ENCODE results near the gene SAYSD1.

The SAYSD1 gene

DNA sequence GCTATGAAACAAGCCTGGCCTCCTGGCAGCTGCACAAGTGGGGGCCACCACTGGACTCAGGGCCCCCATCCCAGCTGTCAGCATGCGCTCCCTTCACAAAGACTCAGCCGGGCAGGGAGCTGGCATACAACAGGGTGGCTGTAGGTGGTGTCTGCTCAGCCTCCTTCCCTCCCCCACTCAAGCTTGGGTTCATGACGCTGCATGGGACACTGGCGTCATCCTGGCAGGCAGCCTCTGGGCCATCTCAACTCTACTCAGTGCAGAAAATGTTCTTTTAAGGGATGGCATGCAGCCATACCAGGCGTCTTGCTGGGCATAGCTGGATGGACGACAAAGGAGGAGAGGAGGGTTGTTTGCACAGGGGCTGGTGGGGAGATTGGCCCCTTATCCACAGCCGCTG, 30.5 kb downstream of the SAYSD1 start:
- CTCF ChIA-PET, result no interaction called here
- H3K27ac ChIP-seq, result no peak overlapping the region
- no peak for DNase-seq (ENCODE audit: low spot score)
- POLR2A ChIA-PET (ENCODE audit: low non-redundant PET), result no interaction called here
- TF ChIP-seq, protein P1, sequence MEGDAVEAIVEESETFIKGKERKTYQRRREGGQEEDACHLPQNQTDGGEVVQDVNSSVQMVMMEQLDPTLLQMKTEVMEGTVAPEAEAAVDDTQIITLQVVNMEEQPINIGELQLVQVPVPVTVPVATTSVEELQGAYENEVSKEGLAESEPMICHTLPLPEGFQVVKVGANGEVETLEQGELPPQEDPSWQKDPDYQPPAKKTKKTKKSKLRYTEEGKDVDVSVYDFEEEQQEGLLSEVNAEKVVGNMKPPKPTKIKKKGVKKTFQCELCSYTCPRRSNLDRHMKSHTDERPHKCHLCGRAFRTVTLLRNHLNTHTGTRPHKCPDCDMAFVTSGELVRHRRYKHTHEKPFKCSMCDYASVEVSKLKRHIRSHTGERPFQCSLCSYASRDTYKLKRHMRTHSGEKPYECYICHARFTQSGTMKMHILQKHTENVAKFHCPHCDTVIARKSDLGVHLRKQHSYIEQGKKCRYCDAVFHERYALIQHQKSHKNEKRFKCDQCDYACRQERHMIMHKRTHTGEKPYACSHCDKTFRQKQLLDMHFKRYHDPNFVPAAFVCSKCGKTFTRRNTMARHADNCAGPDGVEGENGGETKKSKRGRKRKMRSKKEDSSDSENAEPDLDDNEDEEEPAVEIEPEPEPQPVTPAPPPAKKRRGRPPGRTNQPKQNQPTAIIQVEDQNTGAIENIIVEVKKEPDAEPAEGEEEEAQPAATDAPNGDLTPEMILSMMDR (conservative IDR thresholded peaks at IDR 0.05; ENCODE audit: low read depth), result no peak

DNA sequence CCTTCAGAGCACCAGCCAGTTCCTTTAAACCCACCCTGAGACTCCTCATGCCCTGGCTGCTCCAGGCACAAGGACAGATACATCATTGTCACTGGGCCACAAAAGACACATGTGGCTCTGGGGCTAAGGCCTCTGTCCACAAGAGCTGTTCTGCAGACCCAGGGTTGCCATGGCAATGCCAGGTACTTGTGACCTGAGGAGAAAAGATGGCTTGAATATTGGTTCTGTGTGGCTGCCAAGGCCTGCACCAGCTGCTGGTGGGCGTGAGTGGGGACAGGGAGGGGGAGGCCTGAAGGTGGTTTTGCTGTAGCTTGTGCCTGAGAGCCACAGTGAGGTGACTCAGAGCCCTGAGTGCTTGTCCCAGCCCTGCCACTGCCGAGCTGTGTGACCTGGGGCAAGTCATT, 31.8 kb downstream of the SAYSD1 start:
- H3K27ac ChIP-seq, result no peak overlapping the region
- ChIA-PET POLR2A (ENCODE audit: low non-redundant PET) (no interaction called here), CTCF (interaction anchor here (1.1 kb wide), 1 partner anchor 221 kb away, joined by 3 read pairs; no protein-coding TSS in a partner anchor)
- no peak for DNase-seq (ENCODE audit: low spot score)
- TF ChIP-seq, protein P1 (conservative IDR thresholded peaks at IDR 0.05; ENCODE audit: low read depth), result no peak

DNA sequence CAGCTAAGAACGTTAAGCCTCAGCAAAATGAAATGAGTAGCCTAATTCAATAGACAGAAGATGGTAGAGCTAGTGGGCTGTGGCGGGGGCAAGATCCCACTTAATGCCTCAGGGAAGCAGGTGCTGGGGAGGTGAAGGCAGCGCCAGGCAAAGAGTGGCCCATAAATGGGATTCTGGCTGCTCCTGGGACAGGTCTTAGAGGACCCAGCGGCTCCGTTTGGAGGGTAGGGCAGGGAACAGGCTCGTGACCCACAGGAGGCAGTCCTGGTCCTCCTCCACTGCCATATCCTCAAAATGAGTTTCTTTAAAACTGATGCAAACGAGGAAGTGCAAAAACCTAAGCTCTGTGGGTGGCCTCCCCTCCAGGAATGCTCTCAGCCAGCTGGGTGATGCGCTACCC, 32.7 kb downstream of the SAYSD1 start:
- no peak for DNase-seq (ENCODE audit: low spot score)
- H3K27ac ChIP-seq, result no peak overlapping the region
- POLR2A ChIA-PET (ENCODE audit: low non-redundant PET), result no interaction called here
- TF ChIP-seq, protein P1 (conservative IDR thresholded peaks at IDR 0.05; ENCODE audit: low read depth), result no peak
- CTCF ChIA-PET, result interaction anchor here (1.0 kb wide), 1 partner anchor 20 kb away, joined by 5 read pairs; no protein-coding TSS in a partner anchor

DNA sequence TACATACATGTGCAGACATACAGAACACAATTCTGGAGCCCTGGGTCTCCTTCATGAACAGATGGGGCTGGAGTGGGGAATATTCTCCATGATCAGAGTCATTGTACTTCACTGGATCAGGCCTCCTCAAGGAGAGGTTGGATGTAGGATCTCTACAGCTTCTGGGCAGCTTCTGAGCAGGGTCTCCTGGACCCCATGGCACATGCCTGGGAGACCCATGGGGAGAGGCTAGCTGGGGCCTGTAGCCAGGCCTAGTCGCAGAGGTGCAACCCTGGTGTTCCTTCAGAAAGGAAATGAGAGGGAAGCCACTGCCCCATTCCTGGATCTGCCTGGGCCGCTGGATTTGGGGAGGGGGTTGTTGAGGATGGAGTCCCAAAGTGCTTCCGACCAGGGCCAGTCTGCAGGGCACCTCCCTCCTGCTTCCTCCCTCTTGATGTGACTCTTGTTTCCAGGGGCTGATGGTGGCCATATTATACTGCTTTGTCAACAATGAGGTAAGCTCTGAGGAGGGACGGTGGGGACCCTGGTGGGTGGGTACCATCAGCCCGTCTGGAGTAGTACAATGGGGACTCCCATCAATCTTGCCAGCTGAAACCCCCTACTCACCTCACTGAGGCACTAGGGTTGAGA, 34.6 kb downstream of the SAYSD1 start:
- DNase-seq (ENCODE audit: low spot score), result no peak
- no peak overlapping the region for H3K27ac ChIP-seq
- POLR2A ChIA-PET (ENCODE audit: low non-redundant PET), result no interaction called here
- CTCF ChIA-PET, result no interaction called here
- TF ChIP-seq, protein P1 (conservative IDR thresholded peaks at IDR 0.05; ENCODE audit: low read depth), result no peak

DNA sequence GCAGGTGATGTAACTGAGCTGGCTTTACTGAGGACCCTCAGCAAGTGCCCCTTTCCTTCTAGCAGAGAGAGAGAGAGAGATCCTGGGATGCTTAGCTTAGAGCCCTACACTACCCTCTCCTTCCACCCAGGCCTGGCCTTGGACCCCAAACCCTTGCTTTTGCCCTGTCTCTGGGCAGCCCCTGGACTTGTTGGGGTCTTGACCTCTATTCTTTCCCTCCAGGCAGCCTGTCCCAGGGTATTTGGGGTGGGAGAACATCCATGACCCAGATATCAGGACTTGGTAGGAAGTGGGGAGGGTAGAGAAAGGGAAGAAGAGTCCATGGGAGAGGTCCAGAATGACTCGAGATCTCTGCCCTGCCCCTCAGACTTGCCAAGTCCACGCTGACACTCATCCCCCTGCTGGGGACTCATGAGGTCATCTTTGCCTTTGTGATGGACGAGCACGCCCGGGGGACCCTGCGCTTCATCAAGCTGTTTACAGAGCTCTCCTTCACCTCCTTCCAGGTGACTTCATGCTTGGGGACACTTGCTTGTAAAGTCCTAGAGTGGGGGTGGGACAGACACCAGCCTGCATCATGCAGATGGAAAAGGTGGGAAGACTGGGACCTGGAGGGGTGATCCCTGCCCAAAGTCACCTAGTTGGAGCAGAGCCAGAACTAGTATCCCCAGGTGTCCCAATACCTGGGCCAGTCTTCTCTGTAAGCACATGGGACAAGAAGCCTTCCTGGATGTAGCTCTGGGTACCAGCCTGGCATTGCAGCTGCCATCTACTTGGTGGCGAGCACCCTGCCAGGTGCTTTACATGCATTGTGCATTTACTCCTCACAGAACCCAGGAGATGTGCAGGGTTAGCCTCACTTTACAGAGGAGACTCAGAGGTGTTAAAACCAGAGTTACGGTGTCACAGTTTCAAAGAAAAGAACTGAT, 35.5 kb downstream of the SAYSD1 start:
- TF ChIP-seq, protein P1 (conservative IDR thresholded peaks at IDR 0.05; ENCODE audit: low read depth), result no peak
- POLR2A ChIA-PET (ENCODE audit: low non-redundant PET), result no interaction called here
- CTCF ChIA-PET, result no interaction called here
- no peak for DNase-seq (ENCODE audit: low spot score)
- H3K27ac ChIP-seq, result no peak overlapping the region

DNA sequence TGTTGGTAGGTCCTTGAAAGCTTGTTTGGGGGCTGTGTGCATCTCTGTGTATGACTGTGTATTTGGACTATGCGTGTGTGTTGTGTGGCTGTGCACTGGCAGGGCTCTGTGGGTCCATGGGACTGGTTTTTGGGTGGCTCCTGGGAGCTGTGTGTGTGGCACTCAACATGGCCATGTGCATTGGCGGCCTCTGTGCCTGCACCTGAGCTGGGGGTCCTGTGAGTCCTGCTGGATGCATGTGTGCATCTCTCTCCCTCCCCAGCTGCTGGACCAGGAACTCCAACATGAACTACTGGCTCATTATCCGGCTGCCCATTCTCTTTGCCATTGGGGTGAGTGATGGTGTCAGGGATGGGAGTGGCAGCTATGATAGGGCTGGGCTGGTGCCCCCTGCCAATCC, 36.3 kb downstream of the SAYSD1 start:
- POLR2A ChIA-PET (ENCODE audit: low non-redundant PET), result no interaction called here
- TF ChIP-seq, protein P1 (conservative IDR thresholded peaks at IDR 0.05; ENCODE audit: low read depth), result no peak
- no peak overlapping the region for H3K27ac ChIP-seq
- CTCF ChIA-PET, result no interaction called here
- no peak for DNase-seq (ENCODE audit: low spot score)

All from RWPE1 (cell line).